GM19239 (cell line): ENCODE data around the gene TRAPPC2.
"Not testable (repeated sequence)": the region's sequence is repeated elsewhere in the genome, so short reads cannot be mapped to it uniquely, and the experiment has no call there.

Experiments used
- DNase-seq: peaks from one replicate; pipeline ENCODE4 v3.0.0; 2011; ENCODE audit warnings: low spot score; ENCODE audit not compliant: insufficient read length
- FAIRE-seq: peaks from 2 replicates; lab custom pipeline; 2011; peaks lifted over from hg19 to GRCh38; lab: Jason Lieb, UNC

The TRAPPC2 gene

GRCh38 chrX:13750204-13750603 lies 15.8 kb upstream of the TRAPPC2 start:
- FAIRE-seq (peak; percentile 99), DNase-seq (no peak)

DNA sequence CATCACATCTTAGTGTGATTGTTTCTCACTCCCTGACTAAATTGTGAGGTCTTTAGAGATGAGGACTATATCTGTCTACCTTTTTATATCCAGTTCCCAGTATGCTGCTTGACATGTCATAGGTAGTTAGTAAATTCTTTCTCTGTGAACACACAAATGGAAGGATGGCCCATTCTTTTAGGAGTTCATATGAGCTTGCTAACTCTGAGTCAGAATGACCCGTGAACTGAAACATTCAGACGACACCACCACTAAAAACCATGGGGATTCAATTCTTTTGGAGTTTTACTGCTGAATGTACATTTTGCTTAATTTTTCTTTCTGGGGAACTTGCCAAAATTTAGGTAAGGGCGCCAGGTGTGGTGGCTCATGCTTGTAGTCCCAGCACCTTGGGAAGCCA lies 14.1 kb upstream of the TRAPPC2 start:
- no peak for DNase-seq
- FAIRE-seq: no peak

- FAIRE-seq: peak; percentile 57
- DNase-seq: no peak
Observed at GRCh38 chrX:13747836-13748235, 13.4 kb upstream of the TRAPPC2 start.

DNA sequence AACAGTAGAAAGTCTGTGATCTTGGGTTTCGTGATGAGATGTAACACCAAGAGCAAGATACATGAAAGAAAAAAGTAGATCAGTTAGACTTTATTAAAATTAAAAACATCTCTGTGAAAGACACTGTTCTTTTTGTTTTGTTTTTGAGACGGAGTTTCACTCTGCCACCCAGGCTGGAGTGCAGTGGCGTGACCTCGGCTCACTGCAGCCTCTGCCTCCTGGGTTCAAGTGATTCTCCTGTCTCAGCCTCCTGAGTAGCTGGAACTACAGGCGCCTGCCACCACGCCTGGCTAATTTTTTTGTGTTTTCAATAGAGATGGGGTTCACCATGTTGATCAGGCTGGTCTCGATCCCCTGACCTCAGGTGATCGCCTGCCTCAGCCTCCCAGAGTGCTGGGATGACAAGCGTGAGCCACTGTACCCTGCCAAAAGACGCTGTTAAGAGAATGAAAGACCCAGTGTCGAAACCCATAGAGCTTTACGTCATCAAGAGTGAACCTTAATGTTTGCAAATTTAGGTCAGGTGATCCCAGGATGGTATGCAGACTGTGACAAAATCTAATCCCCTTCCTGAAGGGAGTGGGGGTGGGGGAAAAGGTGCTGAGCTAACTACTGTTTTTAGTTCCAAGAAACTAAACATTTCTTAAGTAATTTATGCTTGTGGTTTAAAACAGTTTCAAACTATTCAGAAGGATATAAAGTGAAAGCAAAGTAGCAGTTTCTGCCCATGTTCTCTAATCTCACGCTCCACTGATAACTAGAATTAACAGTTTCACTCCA lies 8.2 kb upstream of the TRAPPC2 start:
- DNase-seq (no peak), FAIRE-seq (peak; percentile 95)

DNA sequence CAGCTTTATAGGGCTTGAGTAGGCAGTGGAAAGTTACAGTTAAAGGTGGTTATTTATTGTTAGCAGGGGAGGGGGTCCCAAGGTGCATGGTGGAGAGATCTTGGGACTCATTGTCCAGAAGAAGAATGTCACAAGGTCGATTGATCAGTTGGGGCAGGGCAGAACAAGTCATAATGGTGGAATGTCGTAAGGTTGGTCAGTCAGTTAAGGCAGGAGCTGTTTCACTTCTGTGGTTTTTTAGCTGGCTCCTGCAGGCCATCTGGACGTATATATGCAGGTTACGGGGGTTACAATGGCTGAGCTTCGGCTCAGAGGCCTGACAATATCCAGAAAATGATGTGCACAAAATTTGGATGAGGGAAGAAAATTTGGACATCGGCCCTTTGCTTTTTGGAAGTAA lies 7.3 kb upstream of the TRAPPC2 start:
- FAIRE-seq: peak; percentile 66

DNA sequence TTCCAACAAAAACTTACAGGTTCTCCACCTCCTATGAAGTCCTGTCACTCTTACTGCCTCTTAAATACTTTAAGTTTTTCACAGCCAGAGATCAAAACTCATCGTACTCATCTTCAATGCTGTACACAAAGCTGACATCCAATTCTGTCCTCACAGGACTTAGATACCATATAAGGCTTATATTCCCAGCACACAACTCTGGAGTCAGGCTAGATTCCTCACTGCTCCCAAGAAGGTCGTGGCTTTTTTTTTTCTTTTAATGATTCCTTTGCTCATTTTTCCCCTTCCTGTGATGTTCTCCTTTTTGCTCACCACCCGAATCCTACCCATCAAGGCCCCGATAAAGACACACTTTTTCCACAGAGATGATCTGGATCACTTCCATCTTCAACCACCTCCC lies 914 bp downstream of the TRAPPC2 start:
- DNase-seq: no peak
- no peak for FAIRE-seq

More for the DNA sequence above, 7.3 kb upstream of the TRAPPC2 start:
- no peak for DNase-seq

GRCh38 chrX:13732246-13733067 lies 2.0 kb downstream of the TRAPPC2 start:
- DNase-seq: no peak

GRCh38 chrX:13730523-13730922 lies 3.9 kb downstream of the TRAPPC2 start:
- FAIRE-seq, DNase-seq: not testable (repeated sequence)

More at GRCh38 chrX:13732246-13733067, 2.0 kb downstream of the TRAPPC2 start:
- peak; percentile 45 for FAIRE-seq

DNA sequence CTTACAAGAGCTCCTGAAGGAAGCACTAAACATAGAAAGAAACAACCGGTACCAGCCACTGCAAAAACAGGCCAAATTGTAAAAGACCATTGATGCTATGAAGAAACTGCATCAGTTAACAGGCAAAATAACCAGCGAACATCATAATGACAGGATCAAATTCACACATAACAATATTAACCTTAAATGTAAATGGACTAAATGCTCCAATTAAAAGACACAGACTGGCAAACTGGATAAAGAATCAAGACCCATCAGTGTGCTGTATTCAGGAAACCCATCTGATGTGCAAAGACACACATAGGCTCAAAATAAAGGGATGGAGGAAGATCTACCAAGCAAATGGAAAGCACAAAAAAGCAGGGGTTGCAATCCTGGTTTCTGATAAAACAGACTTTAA lies 7.8 kb downstream of the TRAPPC2 start:
- DNase-seq, FAIRE-seq: not testable (repeated sequence)

DNA sequence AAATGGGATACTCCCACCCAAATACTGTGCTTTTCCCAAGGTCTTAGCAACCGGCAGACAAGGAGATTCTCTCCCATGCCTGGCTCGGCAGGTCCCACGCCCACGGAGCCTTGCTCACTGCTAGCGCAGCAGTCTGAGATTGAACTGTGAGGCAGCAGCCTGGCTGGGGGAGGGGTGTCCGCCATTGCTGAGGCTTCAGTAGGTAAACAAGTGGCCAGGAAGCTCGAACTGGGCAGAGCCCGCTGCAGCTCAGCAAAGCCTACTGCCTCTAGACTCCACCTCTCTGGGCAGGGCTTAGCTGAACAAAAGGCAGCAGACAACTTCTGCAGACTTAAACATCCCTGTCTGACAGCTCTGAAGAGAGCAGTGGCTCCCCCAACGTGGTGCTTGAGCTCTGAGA lies 9.5 kb downstream of the TRAPPC2 start:
- not testable (repeated sequence) for DNase-seq

GRCh38 chrX:13721819-13722519 lies 12.5 kb downstream of the TRAPPC2 start:
- FAIRE-seq: no peak
- no peak for DNase-seq

More for the DNA sequence above, 9.5 kb downstream of the TRAPPC2 start:
- FAIRE-seq: not testable (repeated sequence)

DNA sequence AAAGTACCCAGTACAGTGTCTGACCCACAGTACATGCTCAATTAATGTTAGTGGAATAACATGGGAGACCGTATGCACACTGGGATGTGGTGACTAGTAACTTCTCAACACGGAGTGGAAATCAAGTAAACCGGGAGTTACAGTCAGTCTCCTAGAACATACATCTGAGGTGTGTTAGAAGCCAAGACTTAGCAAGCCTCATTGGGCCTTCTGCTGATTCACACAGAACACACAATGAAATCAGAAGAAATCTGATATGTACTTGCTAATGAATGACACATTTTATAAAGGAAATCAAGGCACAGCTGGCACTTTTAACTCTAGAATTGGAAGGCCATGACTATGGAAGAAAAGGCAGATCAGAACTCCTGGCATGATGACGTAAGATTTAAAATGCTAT lies 13.0 kb downstream of the TRAPPC2 start:
- DNase-seq (no peak), FAIRE-seq (peak; percentile 39)

DNA sequence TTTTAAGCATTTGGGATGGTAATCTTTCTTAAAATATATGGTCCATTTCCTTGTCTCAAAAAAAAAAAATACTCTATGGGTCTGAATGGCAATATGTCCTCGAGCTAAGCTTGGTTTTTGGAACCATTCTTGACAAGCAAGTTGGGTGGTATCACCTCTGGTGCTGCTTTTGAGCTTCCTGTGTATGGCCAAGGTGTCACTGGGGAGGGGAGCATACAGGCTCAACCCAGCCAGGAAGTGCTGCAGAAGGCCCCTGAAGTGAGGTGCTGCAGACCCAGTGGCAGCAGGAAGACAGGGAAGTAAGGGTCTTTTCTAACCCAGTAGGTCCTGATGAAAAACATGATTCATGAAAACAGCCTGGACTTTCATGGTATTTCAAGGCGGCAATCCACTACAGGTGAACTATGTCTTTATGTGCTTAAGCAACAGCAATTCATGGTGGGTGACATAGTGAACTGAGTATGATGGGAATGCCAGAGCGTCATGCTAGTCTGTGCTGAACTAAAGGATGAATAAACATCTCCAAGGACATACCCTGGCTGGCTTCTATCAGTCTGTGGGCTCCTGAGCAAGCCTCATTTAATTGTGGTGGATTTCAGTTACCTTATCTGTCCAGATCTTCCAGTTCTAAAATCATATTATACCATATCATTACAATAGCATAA lies 15.1 kb downstream of the TRAPPC2 start:
- FAIRE-seq (no peak), DNase-seq (no peak)

DNA sequence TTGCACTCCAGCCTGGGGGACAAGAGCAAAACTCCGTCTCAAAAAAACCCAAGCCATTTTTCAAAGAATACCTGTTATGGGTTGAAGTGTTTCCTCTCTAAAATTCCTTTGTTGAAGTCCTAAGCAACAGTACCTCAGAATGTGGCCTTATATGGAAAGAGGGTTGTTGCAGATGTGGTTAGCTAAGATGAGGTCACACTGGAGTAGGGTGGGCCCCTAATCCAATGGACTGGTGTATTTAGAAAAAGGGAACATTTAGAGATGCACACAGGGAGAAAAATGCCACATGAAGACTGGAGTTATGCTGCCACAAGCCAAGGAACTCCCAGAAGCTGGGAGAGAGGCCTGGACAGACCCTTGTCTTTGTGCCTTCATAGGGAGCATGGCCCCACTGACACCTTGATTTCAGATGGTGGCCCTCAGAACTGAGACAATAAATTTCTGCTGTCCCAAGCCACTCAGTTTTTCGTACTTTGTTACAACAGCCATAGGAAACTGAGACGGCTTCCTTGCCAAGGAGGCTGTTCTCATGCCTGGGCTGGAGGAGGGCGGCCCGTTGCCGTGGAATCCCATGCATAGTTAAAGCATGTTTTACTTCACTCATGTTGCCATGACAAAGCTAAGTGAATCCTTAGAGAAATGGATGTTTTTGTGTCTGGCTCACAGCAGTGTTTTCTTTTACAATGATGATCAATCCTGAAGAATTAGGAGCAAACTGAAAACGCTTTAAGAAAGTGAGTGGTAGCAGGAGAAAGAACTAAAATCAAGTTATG lies 16.5 kb downstream of the TRAPPC2 start:
- FAIRE-seq: no peak
- DNase-seq: no peak

DNA sequence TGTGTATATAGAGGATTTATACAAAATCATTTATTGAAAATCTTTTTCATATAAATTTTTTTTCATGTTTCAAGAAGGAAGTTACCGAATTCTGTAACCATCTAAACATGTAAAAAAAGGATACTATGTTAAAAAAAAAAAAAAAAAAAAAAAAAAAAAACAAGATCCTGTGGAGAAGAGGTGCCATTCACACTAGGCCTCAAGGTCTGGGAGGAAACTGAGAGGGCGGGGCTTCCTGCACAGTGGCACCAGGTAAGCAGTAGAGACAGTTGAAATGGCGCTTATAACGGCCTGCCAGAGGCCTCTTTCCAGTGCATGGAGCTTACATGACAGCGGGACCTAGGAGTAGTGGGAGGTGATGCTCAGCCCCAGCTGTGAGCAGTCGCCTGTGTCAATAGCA lies 17.5 kb downstream of the TRAPPC2 start:
- DNase-seq (no peak), FAIRE-seq (no peak)

GRCh38 chrX:13716455-13716854 lies 18.0 kb downstream of the TRAPPC2 start:
- DNase-seq (no peak), FAIRE-seq (no peak)

GRCh38 chrX:13711141-13711540 lies 23.3 kb downstream of the TRAPPC2 start:
- peak; percentile 91 for FAIRE-seq
- no peak for DNase-seq

GRCh38 chrX:13703589-13703988 lies 30.8 kb downstream of the TRAPPC2 start:
- DNase-seq: no peak
- FAIRE-seq: peak; percentile 75

- FAIRE-seq: peak; percentile 79
- DNase-seq: no peak
Observed at GRCh38 chrX:13703135-13703534, 31.3 kb downstream of the TRAPPC2 start.
